ENCODE results near the gene LAMP1. TPM values are rescaled to one million over a fixed set of nuclear protein-coding genes. Genes with fewer than 3 reads are reported as not detected.
"Not testable (repeated sequence)": the region's sequence is repeated elsewhere in the genome, so short reads cannot be mapped to it uniquely, and the experiment has no call there.

The LAMP1 gene
- total RNA-seq, 1 donor from 2014 or later = 57.9 TPM

DNA sequence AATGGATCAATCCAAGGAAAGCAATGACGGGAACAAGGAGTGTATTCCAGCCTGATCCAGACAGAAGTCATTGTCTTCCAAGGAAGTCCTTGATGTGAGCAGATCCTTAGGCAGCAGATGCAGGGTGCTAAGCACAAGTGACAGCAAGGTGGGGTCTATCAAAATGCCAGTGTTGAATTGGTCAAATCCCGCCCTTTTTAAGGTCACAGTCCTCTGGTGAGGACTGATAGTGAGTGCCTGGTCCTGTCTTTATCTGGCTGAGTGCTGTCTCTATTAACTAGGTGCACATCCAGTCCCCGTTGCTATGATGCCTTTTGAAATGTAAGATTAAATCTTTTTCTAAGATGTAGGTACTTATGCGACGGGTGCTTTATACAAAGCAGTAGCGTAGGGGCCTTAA, 1.3 kb upstream of the LAMP1 start:
- DNase-seq (ENCODE audit: low spot score in 2 of 2) (no peak), FAIRE-seq (no peak)

DNA sequence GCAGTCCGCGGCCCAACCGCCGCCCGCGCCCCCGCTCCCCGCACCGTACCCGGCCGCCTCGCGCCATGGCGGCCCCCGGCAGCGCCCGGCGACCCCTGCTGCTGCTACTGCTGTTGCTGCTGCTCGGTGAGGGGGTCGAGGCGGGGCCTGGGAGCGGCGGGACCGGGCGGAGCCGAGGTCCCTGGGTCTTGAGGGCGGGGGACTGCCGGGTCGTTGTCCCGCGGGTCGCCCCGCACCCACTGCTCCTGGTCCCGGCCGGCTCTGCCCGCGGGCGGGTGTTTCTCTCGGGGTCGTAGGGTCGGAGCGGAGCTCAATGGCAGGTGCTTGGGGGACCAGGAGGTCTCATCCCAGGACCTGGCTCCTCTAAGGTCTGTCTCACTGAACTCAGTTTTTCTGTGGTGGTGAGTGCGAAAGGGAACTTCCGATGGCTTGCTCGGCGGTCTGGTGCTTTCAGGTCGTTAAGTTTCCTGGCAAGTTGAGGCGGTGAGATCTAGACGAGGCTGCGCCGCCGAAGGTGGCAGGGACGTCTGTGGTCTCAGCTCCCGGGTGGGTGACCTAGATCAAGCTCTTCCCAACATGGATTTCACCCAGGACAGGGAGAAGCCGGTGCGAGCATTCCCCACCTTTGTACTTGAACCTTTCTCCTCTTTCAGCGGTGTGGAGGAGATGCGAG, 467 bp downstream of the LAMP1 start:
- DNase-seq (ENCODE audit: low spot score in 2 of 2) = no peak
- no peak for FAIRE-seq

DNA sequence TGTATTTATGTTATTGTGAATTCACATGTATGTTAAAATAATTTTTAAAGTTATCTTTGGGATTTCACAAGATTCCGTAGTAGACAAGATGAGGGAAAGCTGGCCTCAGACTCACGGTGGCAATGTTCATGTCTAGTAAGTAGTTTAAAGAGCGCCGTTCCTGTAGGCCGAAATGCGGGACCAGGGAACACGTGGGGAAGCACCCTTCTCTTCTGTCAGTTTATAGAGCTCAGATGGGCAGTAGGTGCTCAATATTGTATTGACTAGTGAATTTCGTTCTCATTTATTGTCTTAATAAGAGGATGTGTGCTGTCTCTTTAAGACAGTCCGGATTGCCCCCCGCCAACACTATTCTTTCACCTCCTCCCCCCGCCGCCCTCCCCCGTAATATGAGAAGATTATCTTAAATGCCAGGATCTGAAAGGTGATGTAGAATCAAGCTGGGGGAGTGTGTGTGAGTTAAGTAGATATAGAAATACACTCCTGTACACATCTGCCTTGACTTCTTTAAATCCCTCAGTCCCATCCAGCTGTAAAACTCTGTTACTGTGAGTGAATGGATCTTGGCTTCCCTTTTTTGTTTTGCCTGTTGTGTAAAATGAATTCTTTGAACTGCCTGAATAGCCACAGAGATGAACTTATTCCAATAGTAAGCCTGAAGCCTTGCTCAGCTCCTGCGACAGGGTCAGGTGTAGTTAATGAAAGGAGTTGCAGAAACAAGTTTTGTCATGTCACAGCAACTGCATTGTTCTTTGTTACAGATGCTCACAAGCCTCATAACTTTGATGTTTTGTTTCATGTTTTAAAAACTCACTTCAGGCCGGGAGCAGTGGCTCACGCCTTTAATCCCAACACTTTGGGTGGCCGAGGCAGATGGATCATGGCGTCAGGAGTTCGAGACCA, 1.3 kb downstream of the LAMP1 start:
- FAIRE-seq (no peak), DNase-seq (ENCODE audit: low spot score in 2 of 2) (no peak)

DNA sequence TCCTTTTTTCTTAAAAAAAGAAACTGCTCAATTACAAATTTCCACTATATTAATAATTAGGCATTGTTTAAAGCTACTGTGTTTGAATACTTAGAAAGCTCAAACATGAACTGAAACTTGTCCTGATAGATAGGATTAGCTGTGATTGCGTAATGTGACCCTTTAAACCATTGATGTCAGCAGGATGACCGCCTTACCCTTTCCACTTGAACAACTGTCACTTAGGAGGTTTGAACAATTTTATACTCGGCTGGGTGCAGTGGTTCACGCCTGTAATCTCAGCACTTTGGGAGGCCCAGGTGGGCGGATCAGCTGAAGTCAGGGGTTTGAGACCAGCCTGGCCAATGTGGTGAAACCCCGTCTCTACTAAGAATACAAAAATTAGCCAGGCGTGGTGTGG, 2.9 kb downstream of the LAMP1 start:
- FAIRE-seq (no peak), DNase-seq (ENCODE audit: low spot score in 2 of 2) (no peak)

DNA sequence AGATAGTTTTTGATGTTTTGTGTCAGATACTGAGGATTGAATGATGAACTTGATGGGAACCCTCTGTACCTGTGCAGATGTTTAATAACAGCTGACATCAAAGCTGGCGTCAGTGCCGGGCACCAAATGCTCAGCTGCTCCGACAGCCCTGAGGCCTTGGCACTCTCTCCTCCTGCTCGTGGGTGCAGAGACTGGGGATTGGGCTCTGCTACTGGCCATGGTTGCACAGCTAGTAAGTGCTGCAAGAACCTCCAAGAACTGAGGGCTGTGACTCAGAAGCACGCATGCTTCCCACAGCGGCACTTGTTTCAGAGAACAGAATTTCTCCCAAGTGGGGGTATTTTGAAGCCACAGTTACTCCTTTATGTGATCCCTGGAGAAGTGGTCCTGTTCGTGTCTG, 5.9 kb downstream of the LAMP1 start:
- no peak for FAIRE-seq
- no peak for DNase-seq (ENCODE audit: low spot score in 2 of 2)

DNA sequence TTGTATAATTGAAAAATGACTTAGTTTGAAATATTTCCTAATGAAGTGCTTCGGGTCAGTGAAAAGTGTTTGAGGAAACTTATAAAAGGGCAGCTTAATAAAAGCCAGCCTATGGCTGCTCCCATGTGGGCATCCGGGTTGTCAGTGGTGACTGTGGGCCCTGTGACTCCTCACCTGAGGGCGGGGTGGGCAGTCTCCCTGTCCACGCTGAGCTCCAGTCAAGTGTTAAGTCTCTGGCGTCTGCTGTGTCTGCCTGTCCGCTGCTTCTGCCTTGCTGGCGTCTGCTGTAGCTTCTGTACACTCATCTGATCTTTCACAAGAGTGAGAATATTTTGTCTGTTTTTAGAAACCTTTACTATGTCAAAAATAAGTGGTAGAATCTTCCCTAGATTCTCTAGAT, 7.1 kb downstream of the LAMP1 start:
- no peak for DNase-seq (ENCODE audit: low spot score in 2 of 2)
- no peak for FAIRE-seq

DNA sequence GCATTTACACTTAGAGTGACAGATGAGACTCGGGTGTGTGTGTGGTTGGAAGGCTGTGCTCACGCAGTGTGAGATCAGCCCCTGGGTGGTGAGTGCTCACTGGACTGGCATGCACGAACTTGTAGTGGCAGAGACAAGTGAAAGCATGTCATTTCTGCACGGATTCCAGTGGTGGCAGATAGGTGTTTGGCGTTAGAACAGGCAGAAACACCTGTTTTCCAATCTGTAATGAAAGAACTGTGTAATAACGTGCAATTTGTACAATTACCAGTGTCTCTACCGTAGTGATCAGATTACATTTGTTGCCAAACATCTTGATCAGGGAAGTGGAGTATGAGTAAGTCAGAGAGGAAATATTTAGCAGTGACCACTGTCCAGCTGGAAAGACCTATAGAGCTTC, 8.2 kb downstream of the LAMP1 start:
- DNase-seq (ENCODE audit: low spot score in 2 of 2) = no peak
- no peak for FAIRE-seq

DNA sequence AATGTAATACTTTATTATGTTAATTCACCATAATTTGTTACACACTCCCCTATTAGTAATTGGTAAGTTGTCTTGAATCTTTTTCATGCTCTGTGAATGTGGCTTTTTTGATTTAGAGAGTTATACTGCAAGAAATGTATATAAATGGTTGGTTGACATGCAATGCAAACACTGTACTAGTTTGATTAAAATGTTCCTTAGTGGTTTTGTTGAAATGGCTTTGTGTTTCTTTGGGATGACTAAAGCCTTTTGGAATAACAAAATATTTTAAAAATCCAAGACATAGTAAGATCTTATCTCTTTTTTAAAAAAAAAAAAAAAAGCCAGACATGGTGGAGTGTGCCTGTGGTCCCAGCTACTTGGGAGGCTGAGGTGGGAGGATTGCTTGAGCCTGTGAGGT, 10.5 kb downstream of the LAMP1 start:
- FAIRE-seq = no peak

DNA sequence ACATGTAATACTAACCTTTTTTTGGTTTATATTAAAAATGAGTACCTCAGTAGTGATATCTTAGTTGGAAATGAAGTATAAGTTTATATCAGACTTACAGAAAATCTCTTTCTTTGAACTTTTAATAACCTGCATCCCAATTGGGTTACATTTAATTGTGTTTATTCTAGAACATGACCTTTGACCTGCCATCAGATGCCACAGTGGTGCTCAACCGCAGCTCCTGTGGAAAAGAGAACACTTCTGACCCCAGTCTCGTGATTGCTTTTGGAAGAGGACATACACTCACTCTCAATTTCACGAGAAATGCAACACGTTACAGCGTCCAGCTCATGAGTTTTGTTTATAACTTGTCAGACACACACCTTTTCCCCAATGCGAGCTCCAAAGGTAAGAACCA, 12.4 kb downstream of the LAMP1 start:
- no peak for DNase-seq (ENCODE audit: low spot score in 2 of 2)
- FAIRE-seq = no peak

More for the DNA sequence above, 10.5 kb downstream of the LAMP1 start:
- DNase-seq (ENCODE audit: low spot score in 2 of 2) = no peak

DNA sequence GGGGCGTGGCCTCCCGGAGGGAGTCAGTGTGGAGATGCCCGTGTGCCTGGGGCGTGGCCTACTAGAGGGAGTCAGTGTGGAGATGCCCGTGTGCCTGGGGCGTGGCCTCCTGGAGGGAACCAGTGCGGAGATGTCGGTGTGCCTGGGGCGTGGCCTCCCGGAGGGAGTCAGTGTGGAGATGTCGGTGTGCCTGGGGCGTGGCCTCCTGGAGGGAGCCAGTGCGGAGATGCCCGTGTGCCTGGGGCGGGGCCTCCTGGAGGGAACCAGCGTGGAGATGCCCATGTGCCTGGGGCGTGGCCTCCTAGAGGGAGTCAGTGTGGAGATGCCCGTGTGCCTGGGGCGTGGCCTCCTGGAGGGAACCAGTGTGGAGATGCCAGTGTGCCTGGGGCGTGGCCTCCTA, 17.1 kb downstream of the LAMP1 start:
- not testable (repeated sequence) for DNase-seq (ENCODE audit: low spot score in 2 of 2)

DNA sequence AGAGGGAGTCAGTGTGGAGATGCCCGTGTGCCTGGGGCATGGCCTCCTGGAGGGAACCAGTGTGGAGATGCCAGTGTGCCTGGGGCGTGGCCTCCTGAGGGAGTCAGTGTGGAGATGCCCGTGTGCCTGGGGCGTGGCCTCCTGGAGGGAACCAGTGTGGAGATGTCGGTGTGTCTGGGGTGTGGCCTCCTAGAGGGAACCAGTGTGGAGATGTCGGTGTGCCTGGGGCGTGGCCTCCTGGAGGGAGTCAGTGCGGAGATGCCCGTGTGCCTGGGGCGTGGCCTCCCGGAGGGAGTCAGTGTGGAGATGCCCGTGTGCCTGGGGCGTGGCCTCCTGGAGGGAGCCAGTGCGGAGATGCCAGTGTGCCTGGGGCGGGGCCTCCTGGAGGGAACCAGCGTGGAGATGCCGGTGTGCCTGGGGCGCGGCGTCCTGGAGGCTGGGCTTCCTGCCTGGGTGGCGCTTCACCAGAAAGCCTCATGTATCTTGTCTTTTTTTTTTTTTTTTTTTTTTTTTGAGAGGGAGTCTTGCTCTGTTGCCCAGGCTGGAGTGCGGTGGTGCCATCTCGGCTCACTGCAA, 17.9 kb downstream of the LAMP1 start:
- FAIRE-seq; DNase-seq (ENCODE audit: low spot score in 2 of 2): not testable (repeated sequence)

More for the DNA sequence above, 17.1 kb downstream of the LAMP1 start:
- FAIRE-seq = not testable (repeated sequence)

DNA sequence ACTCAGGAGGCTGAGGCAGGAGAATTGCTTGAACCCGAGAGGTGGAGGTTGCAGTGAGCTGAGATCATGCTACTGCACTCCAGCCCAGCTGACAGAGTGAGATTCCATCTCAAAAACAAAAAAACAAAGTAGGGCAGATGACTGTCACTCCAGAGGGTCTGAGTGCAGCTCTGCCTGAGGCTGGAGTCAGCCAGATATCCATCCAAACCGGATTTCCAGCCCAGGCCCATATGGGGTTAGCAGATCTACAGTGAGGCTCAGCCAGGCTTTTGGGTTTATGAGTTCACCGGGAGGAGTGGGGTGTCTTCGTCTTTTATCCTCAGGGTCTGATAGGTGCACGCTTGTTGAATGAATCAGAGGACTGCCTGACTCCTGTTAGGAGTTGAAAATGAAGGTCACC, 19.0 kb downstream of the LAMP1 start:
- no peak for DNase-seq (ENCODE audit: low spot score in 2 of 2)
- FAIRE-seq = no peak

DNA sequence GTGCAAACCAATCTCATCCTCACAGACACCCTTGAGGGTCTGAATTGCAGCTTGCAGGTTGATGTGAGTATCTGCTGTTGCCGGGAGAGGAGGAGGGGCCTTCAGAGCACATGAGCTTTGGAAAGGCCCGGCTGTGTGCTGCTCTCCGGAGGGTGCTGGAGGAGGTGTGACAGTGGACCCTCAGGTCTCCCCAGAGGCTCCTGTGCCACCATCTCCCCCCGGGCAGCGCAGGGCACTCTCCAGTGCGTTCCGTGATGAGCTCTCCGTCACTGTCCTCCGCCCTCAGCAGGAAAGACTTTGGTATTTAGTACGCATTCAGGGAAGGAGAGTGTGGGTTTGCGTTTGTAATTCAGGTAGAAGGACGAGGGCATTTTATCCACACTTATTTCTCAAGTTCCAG, 20.0 kb downstream of the LAMP1 start:
- FAIRE-seq (no peak), DNase-seq (ENCODE audit: low spot score in 2 of 2) (no peak)

DNA sequence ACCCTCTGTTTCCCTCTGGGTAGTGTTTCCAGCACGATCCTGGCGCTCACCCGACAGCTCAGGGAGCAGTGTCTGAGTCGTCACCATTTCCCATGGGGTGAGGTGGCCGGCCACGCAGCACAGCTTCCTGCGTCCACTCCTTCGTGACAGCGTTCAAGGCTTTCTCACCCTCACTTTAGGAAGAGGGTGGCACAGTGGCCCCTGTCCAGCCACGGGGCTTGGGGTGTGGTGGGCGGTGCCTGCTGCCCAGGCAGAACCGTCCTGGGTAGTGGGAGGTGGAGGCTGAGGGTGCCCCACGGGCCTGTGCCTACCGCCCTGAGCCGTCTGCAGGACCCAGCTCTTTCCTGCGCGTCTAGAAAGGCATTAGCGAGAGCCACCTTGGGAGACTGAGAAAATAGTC, 21.9 kb downstream of the LAMP1 start:
- no peak for FAIRE-seq
- no peak for DNase-seq (ENCODE audit: low spot score in 2 of 2)

DNA sequence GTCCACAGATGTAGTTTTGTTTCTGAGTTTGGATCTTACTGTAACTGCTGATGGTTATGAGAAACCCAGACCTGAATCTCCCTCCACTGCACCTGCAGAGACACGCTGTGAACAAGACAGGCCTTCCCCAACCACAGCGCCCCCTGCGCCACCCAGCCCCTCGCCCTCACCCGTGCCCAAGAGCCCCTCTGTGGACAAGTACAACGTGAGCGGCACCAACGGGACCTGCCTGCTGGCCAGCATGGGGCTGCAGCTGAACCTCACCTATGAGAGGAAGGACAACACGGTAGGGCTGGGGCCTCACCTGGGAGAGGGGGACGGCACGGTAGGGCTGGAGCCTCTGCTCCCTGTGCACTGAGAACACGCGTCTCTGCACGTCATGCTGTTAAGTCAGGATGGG, 22.3 kb downstream of the LAMP1 start:
- no peak for DNase-seq (ENCODE audit: low spot score in 2 of 2)
- no peak for FAIRE-seq

DNA sequence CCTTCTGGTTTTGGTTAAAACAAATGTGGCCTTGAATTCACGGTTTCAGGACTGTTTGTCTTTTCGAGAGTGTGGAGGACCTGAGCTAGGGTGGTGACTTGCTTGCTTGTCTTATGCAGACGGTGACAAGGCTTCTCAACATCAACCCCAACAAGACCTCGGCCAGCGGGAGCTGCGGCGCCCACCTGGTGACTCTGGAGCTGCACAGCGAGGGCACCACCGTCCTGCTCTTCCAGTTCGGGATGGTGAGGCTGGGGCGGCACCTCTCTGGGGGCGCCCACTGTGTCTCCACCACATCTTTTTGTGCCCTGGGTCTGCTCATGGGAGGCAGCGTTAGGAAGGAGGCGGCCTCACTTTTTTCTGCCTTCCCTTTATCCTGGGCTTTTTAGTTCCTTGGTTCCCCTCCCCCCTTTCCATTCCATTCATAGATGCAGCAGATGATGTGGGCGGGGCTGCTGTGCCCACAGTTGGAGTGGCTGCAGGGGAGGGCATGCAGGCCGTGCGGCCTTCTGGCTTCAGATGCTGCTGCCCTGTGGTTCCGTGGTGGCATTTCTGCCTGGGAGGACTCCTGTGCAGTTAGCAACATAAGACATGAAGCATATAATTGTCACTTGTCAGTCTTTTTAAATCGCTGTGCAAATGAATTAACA, 23.3 kb downstream of the LAMP1 start:
- no peak for DNase-seq (ENCODE audit: low spot score in 2 of 2)
- no peak for FAIRE-seq

DNA sequence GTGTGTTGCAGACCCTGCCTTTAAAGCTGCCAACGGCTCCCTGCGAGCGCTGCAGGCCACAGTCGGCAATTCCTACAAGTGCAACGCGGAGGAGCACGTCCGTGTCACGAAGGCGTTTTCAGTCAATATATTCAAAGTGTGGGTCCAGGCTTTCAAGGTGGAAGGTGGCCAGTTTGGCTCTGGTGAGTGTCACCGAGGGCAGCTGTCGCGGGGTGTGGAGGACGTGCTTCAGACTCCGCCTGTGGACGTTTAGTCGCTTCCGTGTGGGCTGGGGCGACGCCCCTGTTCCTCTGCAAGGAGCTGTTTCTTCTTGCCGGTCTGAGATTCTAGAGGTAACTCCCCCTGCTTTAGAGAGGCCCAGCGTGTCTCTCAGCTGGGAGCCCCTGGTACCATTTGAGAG, 24.5 kb downstream of the LAMP1 start:
- FAIRE-seq (no peak), DNase-seq (ENCODE audit: low spot score in 2 of 2) (no peak)

DNA sequence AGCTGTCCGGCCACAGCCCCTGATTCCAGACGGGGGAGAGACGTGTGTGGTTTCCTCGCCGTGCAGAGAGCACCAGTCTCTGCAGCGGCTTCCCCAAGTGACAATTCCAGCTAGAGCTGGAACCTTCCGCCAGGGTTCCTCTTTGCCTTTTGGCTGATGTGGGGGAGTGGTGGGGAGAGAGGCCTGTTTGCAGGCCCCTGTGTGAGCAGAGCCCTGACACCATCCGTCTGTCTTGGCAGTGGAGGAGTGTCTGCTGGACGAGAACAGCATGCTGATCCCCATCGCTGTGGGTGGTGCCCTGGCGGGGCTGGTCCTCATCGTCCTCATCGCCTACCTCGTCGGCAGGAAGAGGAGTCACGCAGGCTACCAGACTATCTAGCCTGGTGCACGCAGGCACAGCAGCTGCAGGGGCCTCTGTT, 25.0 kb downstream of the LAMP1 start:
- DNase-seq (ENCODE audit: low spot score in 2 of 2) (no peak), FAIRE-seq (no peak)

DNA sequence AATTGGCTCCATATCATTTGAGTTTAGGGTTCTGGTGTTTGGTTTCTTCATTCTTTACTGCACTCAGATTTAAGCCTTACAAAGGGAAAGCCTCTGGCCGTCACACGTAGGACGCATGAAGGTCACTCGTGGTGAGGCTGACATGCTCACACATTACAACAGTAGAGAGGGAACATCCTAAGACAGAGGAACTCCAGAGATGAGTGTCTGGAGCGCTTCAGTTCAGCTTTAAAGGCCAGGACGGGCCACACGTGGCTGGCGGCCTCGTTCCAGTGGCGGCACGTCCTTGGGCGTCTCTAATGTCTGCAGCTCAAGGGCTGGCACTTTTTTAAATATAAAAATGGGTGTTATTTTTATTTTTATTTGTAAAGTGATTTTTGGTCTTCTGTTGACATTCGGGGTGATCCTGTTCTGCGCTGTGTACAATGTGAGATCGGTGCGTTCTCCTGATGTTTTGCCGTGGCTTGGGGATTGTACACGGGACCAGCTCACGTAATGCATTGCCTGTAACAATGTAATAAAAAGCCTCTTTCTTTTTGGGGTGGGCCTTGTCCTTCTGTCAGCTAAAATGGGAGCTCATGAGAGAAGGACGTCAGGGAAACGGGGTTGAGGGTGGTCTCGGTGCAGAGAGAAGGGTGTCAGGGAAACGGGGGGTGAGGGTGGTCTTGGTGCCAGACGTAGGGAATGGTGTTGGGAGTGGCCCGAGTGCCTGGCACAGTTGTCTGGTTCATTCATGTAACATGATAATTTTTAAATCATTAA, 26.0 kb downstream of the LAMP1 start:
- FAIRE-seq (no peak), DNase-seq (ENCODE audit: low spot score in 2 of 2) (no peak)

DNA sequence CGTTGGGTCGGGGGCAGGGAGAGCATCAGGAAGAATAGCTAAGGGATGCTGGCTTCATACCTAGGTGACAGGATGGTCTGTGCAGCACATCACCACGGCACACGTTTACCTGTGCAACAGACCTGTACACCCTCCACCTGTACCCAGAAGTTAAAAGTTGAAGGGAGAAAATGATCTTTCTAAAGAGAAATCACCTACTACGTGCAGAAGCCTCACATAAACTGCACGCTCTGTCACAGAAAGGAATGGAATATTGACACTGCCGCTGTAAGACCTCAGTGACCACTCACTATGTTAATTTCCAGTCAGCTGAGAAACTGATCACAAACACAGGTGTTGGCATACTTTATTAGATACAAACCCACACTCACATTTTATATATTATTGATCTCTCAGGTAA, 26.8 kb downstream of the LAMP1 start:
- FAIRE-seq = no peak
- DNase-seq (ENCODE audit: low spot score in 2 of 2) = no peak
